ENCODE measurements around the gene EPB41L3.

- TF ChIP-seq EZH2 (IDR thresholded peaks at IDR 0.05) = no peak
- no peak for TF ChIP-seq CTCF (IDR thresholded peaks at IDR 0.05 in 2 of 3, conservative IDR thresholded peaks at IDR 0.05 in 1 of 3; ENCODE audit: borderline replicate concordance in 1 of 3, insufficient read depth in 1 of 3, low read depth in 2 of 3, low read length in 2 of 3)
- no peak for TF ChIP-seq SIN3A (IDR thresholded peaks at IDR 0.05; ENCODE audit: low read depth)
- TF ChIP-seq, protein P1, sequence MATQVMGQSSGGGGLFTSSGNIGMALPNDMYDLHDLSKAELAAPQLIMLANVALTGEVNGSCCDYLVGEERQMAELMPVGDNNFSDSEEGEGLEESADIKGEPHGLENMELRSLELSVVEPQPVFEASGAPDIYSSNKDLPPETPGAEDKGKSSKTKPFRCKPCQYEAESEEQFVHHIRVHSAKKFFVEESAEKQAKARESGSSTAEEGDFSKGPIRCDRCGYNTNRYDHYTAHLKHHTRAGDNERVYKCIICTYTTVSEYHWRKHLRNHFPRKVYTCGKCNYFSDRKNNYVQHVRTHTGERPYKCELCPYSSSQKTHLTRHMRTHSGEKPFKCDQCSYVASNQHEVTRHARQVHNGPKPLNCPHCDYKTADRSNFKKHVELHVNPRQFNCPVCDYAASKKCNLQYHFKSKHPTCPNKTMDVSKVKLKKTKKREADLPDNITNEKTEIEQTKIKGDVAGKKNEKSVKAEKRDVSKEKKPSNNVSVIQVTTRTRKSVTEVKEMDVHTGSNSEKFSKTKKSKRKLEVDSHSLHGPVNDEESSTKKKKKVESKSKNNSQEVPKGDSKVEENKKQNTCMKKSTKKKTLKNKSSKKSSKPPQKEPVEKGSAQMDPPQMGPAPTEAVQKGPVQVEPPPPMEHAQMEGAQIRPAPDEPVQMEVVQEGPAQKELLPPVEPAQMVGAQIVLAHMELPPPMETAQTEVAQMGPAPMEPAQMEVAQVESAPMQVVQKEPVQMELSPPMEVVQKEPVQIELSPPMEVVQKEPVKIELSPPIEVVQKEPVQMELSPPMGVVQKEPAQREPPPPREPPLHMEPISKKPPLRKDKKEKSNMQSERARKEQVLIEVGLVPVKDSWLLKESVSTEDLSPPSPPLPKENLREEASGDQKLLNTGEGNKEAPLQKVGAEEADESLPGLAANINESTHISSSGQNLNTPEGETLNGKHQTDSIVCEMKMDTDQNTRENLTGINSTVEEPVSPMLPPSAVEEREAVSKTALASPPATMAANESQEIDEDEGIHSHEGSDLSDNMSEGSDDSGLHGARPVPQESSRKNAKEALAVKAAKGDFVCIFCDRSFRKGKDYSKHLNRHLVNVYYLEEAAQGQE (IDR thresholded peaks at IDR 0.05; ENCODE audit: low read depth) = no peak
- TF ChIP-seq MAX (IDR thresholded peaks at IDR 0.05) = no peak
- no peak for TF ChIP-seq POLR2AphosphoS5 (IDR thresholded peaks at IDR 0.05; ENCODE audit: low read depth, low read length)
- no peak for TF ChIP-seq EZH2phosphoT487 (IDR thresholded peaks at IDR 0.05; ENCODE audit: borderline replicate concordance)
- TF ChIP-seq POLR2A (IDR thresholded peaks at IDR 0.05; ENCODE audit: borderline replicate concordance, extremely low read depth, insufficient read depth, insufficient read length) = no peak
- TF ChIP-seq, protein P2, sequence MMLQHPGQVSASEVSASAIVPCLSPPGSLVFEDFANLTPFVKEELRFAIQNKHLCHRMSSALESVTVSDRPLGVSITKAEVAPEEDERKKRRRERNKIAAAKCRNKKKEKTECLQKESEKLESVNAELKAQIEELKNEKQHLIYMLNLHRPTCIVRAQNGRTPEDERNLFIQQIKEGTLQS (IDR thresholded peaks at IDR 0.05) = no peak
- no peak for TF ChIP-seq TCF7L2 (IDR thresholded peaks at IDR 0.05; ENCODE audit: borderline replicate concordance, extremely low read depth, insufficient read depth, insufficient read length)
- TF ChIP-seq CEBPB (IDR thresholded peaks at IDR 0.05; ENCODE audit: low read depth) = no peak
Observed at GRCh38 chr18:5461041-5461440, 82.8 kb downstream of the EPB41L3 start.

Data from HCT116 (cell line).